Endothelial cell of umbilical vein (primary cell): Measurements from ENCODE around the gene TMEM237. TPM values are rescaled to one million over a fixed set of nuclear protein-coding genes. Genes with fewer than 3 reads are reported as not detected.

ENCODE experiments used
- BruUV-seq: library from RNA; stranded (reverse); fragments of 400-500 nt; replicated peaks from 2 replicates; lab custom pipeline; 2021; lab: Mats Ljungman, UMichigan
- CTCF ChIA-PET: fragments of 300-600, 350-600 bp; sonication (Branson Sonifier 250); formaldehyde crosslinking; loops from one replicate; lab custom pipeline; 2021; ENCODE audit warnings: antibody characterized with exemption, inconsistent platforms; lab: Charles Lee
- POLR2A ChIA-PET: fragments of 300-600, 350-600 bp; sonication (Branson Sonifier 250); formaldehyde crosslinking; loops from one replicate; lab custom pipeline; 2021; ENCODE audit warnings: antibody characterized with exemption, inconsistent platforms; lab: Charles Lee
- DNase-seq: peaks from one replicate; pipeline ENCODE4 v3.0.0-alpha.2; 2011; ENCODE audit warnings: low read depth, low spot score
- FAIRE-seq: peaks from 2 replicates; lab custom pipeline; 2011; peaks lifted over from hg19 to GRCh38; lab: Jason Lieb, UNC
- H2AFZ ChIP-seq: 2 replicates; pipeline ENCODE4 v1.6.0; 2012; ENCODE audit warnings: low read depth, low read length, control low read depth, inconsistent platforms
- H3K27ac ChIP-seq: 2 replicates; pipeline ENCODE4 v1.5.1; 2011; ENCODE audit warnings: low read depth, mild to moderate bottlenecking, control low read depth, low read length, moderate library complexity; ENCODE audit not compliant: insufficient read depth
- H3K27me3 ChIP-seq, 2 experiments: 2 replicates each; pipeline versions ENCODE4 v1.6.0 to v1.6.1; 2011; ENCODE audit warnings: low read length in 2 of 2, mixed read lengths in 1 of 2; ENCODE audit not compliant: control insufficient read depth in 2 of 2, insufficient read depth in 2 of 2
- H3K36me3 ChIP-seq, 2 experiments: 2 replicates in 1 of 2; 3 replicates in 1 of 2; pipeline ENCODE4 v1.5.1; 2011; ENCODE audit warnings: low read length in 2 of 2, mild to moderate bottlenecking in 1 of 2, moderate library complexity in 1 of 2; ENCODE audit not compliant: control insufficient read depth in 2 of 2, insufficient read depth in 2 of 2; ENCODE audit errors: extremely low read depth in 1 of 2
- H3K4me1 ChIP-seq: 3 replicates; pipeline ENCODE4 v1.5.1; 2011; ENCODE audit warnings: mild to moderate bottlenecking, low read length; ENCODE audit not compliant: control insufficient read depth, insufficient read depth; ENCODE audit errors: extremely low read depth
- H3K4me2 ChIP-seq: 2 replicates; pipeline ENCODE4 v1.6.1; 2011; ENCODE audit warnings: low read length, control low read depth, mixed read lengths; ENCODE audit not compliant: insufficient read depth
- H3K4me3 ChIP-seq, 3 experiments: fragments of 200-600 bp in 1 of 3; sonication (generic), shearing (Covaris generic) in 1 of 3; replicated peaks in 1 of 3; 2 replicates each; pipeline ENCODE4 v1.5.1; 2011 to 2016; ENCODE audit warnings: control low read depth in 3 of 3, low read length in 3 of 3, mild to moderate bottlenecking in 2 of 3, inconsistent platforms in 1 of 3, low read depth in 1 of 3, moderate library complexity in 1 of 3; ENCODE audit not compliant: insufficient read depth in 1 of 3
- H3K79me2 ChIP-seq: 2 replicates; pipeline ENCODE4 v1.6.0; 2012; ENCODE audit warnings: low read length, inconsistent platforms; ENCODE audit not compliant: control insufficient read depth, insufficient read depth
- H3K9ac ChIP-seq: replicated peaks from 2 replicates; pipeline ENCODE3; 2011; ENCODE audit warnings: low read length, control low read depth; ENCODE audit not compliant: insufficient read depth; ENCODE audit errors: extremely low read depth
- H3K9me1 ChIP-seq: replicated peaks from 3 replicates; pipeline ENCODE4 v1.6.0; 2011; ENCODE audit warnings: mild to moderate bottlenecking, low read length; ENCODE audit not compliant: control insufficient read depth, insufficient read depth; ENCODE audit errors: extremely low read depth
- H3K9me3 ChIP-seq: replicated peaks from 2 replicates; pipeline ENCODE4 v1.5.1; 2012; ENCODE audit warnings: low read length, inconsistent platforms; ENCODE audit not compliant: control insufficient read depth, insufficient read depth
- H4K20me1 ChIP-seq: replicated peaks from 2 replicates; pipeline ENCODE3; 2011; ENCODE audit warnings: mild to moderate bottlenecking, low read length; ENCODE audit not compliant: control insufficient read depth, insufficient read depth; ENCODE audit errors: extremely low read depth
- CTCF ChIP-seq, 2 donors: IDR thresholded peaks; 1 replicate in 1 of 2; 2 replicates in 1 of 2; pipeline ENCODE4 v1.5.1; 2011; ENCODE audit warnings: low read length in 2 of 2, mild to moderate bottlenecking in 2 of 2, moderate library complexity in 2 of 2, control low read depth in 1 of 2, inconsistent platforms in 1 of 2, low read depth in 1 of 2; ENCODE audit not compliant: insufficient read depth in 1 of 2; ENCODE audit errors: extremely low read depth in 1 of 2
- EZH2 ChIP-seq: IDR thresholded peaks from 2 replicates; pipeline ENCODE4 v1.6.1; 2012; ENCODE audit warnings: borderline replicate concordance, low read depth, mild to moderate bottlenecking, moderate library complexity, low read length, inconsistent platforms; ENCODE audit not compliant: severe bottlenecking
- FOS ChIP-seq: IDR thresholded peaks from 2 replicates; pipeline ENCODE4 v1.6.1; 2011; ENCODE audit warnings: mild to moderate bottlenecking, low read length, moderate library complexity, borderline replicate concordance; ENCODE audit not compliant: insufficient read depth
- GATA2 ChIP-seq: IDR thresholded peaks from 2 replicates; pipeline ENCODE4 v1.7.0; 2011; ENCODE audit warnings: low read depth, mild to moderate bottlenecking, moderate library complexity, mixed read lengths, low read length; ENCODE audit not compliant: insufficient read length, insufficient read depth
- JUN ChIP-seq: IDR thresholded peaks from 2 replicates; pipeline ENCODE4 v1.6.1; 2011; ENCODE audit warnings: borderline replicate concordance, low read depth; ENCODE audit not compliant: insufficient read length, insufficient read depth
- MAX ChIP-seq: IDR thresholded peaks from 2 replicates; pipeline ENCODE4 v1.6.1; 2011; ENCODE audit not compliant: insufficient read depth, insufficient read length
- MYC ChIP-seq: IDR thresholded peaks from one replicate; pipeline ENCODE4 v1.6.1; 2011; ENCODE audit warnings: mild to moderate bottlenecking, low read depth, low read length
- POLR2A ChIP-seq: IDR thresholded peaks from 2 replicates; pipeline ENCODE4 v1.6.1; 2012; ENCODE audit warnings: low read depth, mild to moderate bottlenecking, control low read depth, low read length
- POLR2AphosphoS5 ChIP-seq: IDR thresholded peaks from 2 replicates; pipeline ENCODE4 v1.6.1; 2012; ENCODE audit warnings: low read depth, mild to moderate bottlenecking, control low read depth, low read length, moderate library complexity; ENCODE audit not compliant: insufficient read depth
- dilution Hi-C: fragments of 300-500 bp; cut with MboI; formaldehyde crosslinking; loops from one replicate; pipeline ENCODE4 v1.15.0; 2019; ENCODE audit warnings: low sequenced_read_pairs; ENCODE audit not compliant: extremely low pct_ligation_motif_present
- intact Hi-C: fragments of 100-400 bp; cut with micrococcal nuclease; formaldehyde crosslinking; loops from one replicate; pipeline ENCODE4 v1.10.0; 2022
- polyA plus RNA-seq, 4 experiments: library from polyadenylated mRNA; depleted of rRNA in 3 of 4; stranded (reverse) in 3 of 4; unstranded in 1 of 4; fragments of >200 nt; gene quantifications; 2 replicates each; pipeline versions ENCODE4 v1.2.1 to v1.2.3, GENCODE V29; 2011 to 2012; ENCODE audit warnings: missing spikeins in 1 of 4
- total RNA-seq: library from RNA; stranded (reverse); gene quantifications from 2 replicates; pipeline ENCODE4 v1.2.3, GENCODE V29; 2021

The TMEM237 gene
- total and polyA plus RNA-seq, 2 donors (not counting 3 experiments of a cell fraction or from before 2014, with no cell fraction given): 41.2 to 64.7 TPM

DNA sequence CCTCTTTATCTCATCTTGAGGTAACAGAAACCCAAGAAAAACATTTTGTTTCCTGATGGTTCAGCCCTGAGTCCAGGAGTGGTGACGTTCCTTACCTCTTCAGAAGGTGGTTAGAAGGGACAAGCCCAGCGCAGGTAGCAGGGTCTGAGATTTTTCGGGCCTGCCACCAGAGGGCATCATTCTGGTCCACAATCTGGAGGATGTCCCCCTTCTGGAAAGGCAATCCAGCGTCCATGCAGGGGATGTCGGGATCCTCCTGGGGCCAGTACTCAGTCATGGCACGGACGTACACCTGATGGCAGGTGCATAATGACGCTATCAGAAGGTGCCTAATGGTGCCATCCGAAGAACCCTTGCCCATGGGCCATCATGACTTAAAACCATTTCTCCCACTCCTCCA, 37.4 kb upstream of the TMEM237 start:
- intact Hi-C loops (loop anchor here (1.0 kb wide), 2 partner anchors 18 to 27 kb away; partner anchors contain the start of gene MPP4), dilution Hi-C loops (no loop called here)
- no TSS peak for BruUV-seq
- no peaks in the 10 kb centered on the region for H3K9me3 ChIP-seq
- H3K27me3 ChIP-seq: no peaks in the 10 kb centered on the region
- H2AFZ ChIP-seq: no peak overlapping the region
- CTCF ChIA-PET: interaction anchor here (1.6 to 4.1 kb wide), 3 partner anchors 13 to 26 kb away, joined by 5 to 24 read pairs (median 17); partner anchors contain the start of gene MPP4
- POLR2A ChIA-PET: no interaction called here
- TF ChIP-seq JUN (no peak), CTCF (IDR thresholded peaks at IDR 0.05; ENCODE audit: extremely low read depth in 1 of 2, insufficient read depth in 1 of 2, low read depth in 1 of 2, low read length in 2 of 2) (peak; percentile 56 to 63)
- no peaks in the 10 kb centered on the region for H3K4me1 ChIP-seq
- H3K9ac ChIP-seq: no peak overlapping the region
- DNase-seq (peak; percentile 38), FAIRE-seq (peak; percentile 78)
- H4K20me1 ChIP-seq: no peaks in the 10 kb centered on the region
- no peaks in the 10 kb centered on the region for H3K36me3 ChIP-seq
- H3K4me2 ChIP-seq: no peak overlapping the region
- no peak overlapping the region for H3K27ac ChIP-seq
- H3K9me1 ChIP-seq: no peaks in the 10 kb centered on the region
- H3K4me3 ChIP-seq: no peak overlapping the region
- no peaks in the 10 kb centered on the region for H3K79me2 ChIP-seq

DNA sequence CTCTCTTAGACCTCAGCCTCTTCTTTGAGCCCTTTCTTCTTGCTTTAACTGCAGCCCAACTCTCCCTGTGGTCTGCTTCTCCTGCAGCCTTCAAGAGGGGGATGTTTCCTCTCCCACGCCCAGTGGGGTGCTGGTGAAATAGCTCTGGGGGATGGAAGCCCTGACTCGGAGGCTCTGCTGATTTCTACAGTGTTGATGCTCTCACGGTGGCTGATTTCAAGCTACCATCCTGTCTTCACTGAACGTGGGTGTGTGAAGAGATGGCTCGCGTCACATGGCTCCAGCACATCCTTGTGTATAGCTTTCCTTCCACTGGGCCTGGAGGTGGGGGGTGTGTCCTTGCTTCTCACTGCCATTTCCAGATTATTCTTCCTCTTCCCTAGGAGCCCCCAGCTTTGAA, 35.1 kb upstream of the TMEM237 start:
- TF ChIP-seq POLR2A (no peak), JUN (no peak), EZH2 (no peak), FOS (no peak), CTCF (IDR thresholded peaks at IDR 0.05; ENCODE audit: extremely low read depth in 1 of 2, insufficient read depth in 1 of 2, low read depth in 1 of 2, low read length in 2 of 2) (no peak), GATA2 (no peak), MAX (no peak), MYC (no peak), POLR2AphosphoS5 (no peak)
- Histone ChIP-seq H2AFZ (no peak overlapping the region), H3K9me3 (no peaks in the 10 kb centered on the region), H3K4me2 (no peak overlapping the region), H4K20me1 (no peaks in the 10 kb centered on the region), H3K27me3 (no peaks in the 10 kb centered on the region), H3K9me1 (no peaks in the 10 kb centered on the region), H3K4me1 (no peaks in the 10 kb centered on the region), H3K79me2 (no peaks in the 10 kb centered on the region), H3K36me3 (no peaks in the 10 kb centered on the region), H3K27ac (no peak overlapping the region), H3K4me3 (no peak overlapping the region), H3K9ac (no peak overlapping the region)
- no peak for DNase-seq
- ChIA-PET POLR2A (no interaction called here), CTCF (interaction anchor here (1.2 to 2.5 kb wide), 5 partner anchors 10 to 29 kb away, joined by 3 to 18 read pairs (median 5); no protein-coding TSS in a partner anchor)
- intact Hi-C loops: no loop called here
- BruUV-seq: no TSS peak
- dilution Hi-C loops: no loop called here
- no peak for FAIRE-seq
